WI38 (cell line): ENCODE data around the gene NLRP9.

Experiments
- H3K4me3 ChIP-seq: 2 replicates; pipeline ENCODE4 v1.5.1; 2011; ENCODE audit warnings: low read depth, mild to moderate bottlenecking, control low read depth, low read length
- CTCF ChIP-seq: IDR thresholded peaks from 2 replicates; pipeline ENCODE4 v1.5.1; 2012; ENCODE audit warnings: low read depth, mild to moderate bottlenecking, control low read depth, low read length

Gene NLRP9

GRCh38 chr19:55684946-55685681, 53.1 kb downstream of the NLRP9 start:
- no peak for TF ChIP-seq CTCF
- H3K4me3 ChIP-seq = no peak overlapping the region

DNA sequence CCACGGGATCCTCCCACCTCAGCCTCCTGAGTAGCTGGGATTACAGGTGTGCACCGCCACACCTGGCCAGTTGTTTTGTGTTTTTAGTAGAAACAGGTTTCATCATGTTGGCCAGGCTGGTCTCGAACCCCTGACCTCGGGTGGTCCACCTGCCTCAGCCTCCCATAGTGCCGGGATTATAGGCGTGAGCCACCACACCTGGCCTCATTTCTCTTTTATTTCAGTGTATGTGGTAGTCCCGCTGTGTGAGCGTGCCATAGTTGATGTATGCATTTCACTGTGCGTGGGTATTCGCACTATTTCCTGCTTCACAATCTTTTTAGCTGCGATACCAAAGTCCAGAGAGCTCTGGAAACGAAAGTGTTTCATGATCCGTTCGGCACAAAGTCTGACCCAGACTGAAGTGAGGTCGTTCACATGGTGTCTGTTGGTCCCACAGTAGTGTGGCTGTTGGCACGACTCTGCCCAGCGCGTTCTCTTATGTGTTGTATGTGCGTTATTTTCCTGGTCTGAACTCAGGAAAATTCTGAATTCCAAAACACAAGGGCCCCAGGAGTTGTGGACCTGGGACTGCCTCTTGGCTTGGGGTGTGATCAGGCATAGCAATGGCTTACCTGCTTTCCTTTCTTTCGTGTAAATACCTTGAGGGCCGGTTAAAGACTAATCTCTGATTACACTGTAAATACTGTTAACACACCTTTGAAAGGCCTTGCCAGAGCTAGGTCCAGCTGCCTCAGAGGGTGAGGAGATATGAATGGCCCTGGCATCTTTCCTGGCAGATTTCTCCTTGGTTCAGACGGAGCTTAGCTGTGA, 54.5 kb downstream of the NLRP9 start:
- no peak overlapping the region for H3K4me3 ChIP-seq
- TF ChIP-seq CTCF = no peak

DNA sequence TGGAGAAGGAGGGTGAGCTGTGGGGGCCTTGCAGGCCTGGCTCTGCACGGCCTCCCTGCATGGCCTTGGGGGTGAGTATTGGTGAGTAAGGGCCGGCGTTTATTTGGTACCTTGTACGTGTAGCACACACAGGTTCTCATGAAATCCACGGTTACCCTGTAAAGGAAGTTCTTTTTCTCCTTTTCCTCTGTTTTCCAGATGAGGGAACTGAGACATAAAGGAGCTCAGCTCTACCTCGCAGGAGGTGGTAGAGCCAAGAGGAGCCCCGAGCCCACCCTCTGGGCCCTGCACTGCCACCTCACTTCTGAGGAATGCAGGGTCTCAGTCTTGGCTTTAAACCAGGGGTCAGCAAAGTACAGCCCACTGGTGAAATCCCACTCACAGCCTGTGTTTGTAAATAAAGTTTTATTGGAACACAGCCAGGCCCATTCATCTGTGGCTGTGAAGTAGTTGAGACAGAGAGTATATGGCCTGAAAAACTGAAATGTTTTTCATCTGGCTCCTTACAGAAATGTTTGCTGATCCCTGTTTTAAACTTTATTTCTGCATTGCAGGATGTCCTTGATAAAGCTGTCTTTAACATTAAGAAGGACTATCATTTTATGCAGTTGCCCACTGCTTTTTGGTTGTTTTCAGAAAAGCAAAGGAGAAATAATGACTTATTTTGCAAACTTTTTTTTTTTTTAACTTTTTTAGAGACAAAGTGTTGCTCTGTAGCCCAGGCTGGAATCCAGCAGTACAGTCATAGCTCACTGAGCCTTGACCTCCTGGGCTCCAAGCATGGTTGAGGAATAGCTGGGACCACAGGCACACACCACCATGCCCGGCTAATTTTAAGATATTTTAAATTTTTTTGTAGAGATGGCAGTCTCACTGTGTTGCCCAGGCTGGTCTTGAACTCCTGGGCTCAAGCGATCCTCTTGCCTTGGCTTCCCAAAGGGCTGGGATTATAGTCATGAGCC, 56.8 kb downstream of the NLRP9 start:
- TF ChIP-seq CTCF = no peak
- H3K4me3 ChIP-seq = no peak overlapping the region

DNA sequence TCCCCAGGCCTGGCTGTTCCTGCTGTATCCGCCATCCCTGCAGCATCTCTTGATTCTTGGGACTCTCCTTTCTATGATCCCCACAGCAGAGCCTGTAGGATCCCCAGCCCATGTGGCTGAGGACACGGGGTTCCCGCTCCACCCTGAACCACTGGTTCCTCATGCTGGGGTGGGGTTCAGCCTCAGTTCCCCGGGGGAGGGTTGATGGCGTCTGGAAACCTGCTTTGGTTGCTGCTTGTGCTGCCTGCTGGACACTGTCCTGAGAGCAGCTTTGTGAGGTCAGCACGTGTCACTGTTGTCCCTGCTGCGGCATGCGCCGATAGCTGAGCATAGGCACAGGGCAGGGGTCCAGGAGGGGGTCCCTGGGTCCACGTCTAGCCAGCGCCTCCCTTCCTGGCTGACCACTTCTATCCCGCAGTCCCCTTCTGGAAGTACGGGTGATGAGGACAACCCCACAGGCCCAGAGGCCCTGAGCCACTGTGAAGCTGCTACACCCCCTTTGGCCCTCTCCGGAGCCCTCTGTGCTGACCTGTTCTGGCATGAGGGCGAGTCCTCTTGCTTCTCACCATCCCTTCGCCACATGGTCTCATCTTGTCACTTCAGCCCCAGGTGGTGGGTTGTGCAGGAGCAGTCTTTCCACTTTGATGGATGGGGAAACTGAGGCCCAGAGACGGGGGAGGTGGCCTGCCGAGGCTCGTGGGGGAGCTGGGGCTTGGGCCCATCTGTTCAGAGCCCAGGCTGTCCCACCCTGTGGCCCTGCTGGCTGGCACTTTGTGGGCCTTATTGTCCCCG, 57.7 kb downstream of the NLRP9 start:
- no peak overlapping the region for H3K4me3 ChIP-seq
- no peak for TF ChIP-seq CTCF

DNA sequence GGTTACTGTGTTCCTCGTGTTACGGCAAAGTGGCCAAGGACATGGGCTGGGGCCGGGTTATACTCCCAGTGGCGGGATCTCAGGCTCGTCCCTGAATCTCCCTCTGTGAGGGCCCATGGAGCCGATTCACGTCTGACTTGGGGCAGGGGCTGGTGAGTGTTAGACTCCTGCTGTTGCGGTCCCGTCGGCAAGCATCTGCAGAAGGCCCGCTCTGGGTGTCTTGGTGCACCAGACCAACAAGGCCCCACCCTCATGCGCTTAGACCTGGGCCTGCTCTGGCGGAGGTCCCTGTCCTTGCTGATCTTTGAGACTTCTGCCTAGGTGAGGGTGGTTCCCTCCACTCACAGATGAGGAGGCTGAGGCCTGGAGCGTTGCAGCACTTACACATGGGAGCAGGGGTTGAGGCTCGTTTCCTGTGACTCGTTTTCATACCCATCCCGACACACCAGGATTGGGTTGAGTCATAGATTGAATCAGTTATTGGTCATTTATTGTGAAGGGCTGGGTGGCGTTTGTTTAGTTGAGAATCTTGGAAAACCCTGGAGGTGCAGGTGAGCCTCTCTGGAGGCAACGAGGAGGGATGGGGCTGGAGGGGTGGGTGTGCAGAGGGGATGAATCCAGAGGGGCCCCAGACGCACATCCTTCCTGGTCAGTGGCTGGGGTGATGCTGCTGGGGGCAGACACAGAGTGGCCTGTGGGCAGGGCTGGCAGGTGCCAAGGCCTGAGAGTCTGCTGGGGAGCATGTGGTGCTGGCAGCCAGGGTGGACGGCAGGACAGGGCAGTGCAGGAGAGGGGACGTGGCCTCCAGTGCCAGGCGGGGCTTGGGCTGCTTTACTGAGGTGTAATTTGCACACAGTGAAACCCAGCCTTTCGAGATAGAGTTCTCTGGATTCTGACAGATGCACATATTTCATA, 58.6 kb downstream of the NLRP9 start:
- H3K4me3 ChIP-seq = no peak overlapping the region
- no peak for TF ChIP-seq CTCF
